Measurements from ENCODE around the gene SLC40A1.
"Not testable (repeated sequence)": the region's sequence is repeated elsewhere in the genome, so short reads cannot be mapped to it uniquely, and the experiment has no call there.

Gene SLC40A1

GRCh38 chr2:189580658-189581353, at the start of gene SLC40A1:
Gene SLC40A1 (minus strand): TSS chr2:189580786. CDS start chr2:189580460, 326 bp downstream.
- DNase-seq: peak; percentile 42

- no peak for DNase-seq
Measured at GRCh38 chr2:189629531-189630453, 49.2 kb upstream of the SLC40A1 start.

- no peak for DNase-seq
Measured at GRCh38 chr2:189628817-189629530, 48.4 kb upstream of the SLC40A1 start.

- no peak for DNase-seq
Measured at GRCh38 chr2:189627789-189628188, 47.2 kb upstream of the SLC40A1 start.

GRCh38 chr2:189625636-189626035, 45.0 kb upstream of the SLC40A1 start:
- no peak for DNase-seq

- DNase-seq: no peak
Measured at GRCh38 chr2:189624648-189625355, 44.2 kb upstream of the SLC40A1 start.

- no peak for DNase-seq
Measured at GRCh38 chr2:189623049-189623448, 42.5 kb upstream of the SLC40A1 start.

GRCh38 chr2:189621781-189622180, 41.2 kb upstream of the SLC40A1 start:
- DNase-seq: no peak

GRCh38 chr2:189618197-189618596, 37.6 kb upstream of the SLC40A1 start:
- no peak for DNase-seq

- no peak for DNase-seq
Measured at GRCh38 chr2:189614585-189614984, 34.0 kb upstream of the SLC40A1 start.

GRCh38 chr2:189613650-189614420, 33.2 kb upstream of the SLC40A1 start:
- no peak for DNase-seq

GRCh38 chr2:189613077-189613636, 32.6 kb upstream of the SLC40A1 start:
- no peak for DNase-seq

GRCh38 chr2:189610700-189611099, 30.1 kb upstream of the SLC40A1 start:
- DNase-seq: no peak

GRCh38 chr2:189609853-189610252, 29.3 kb upstream of the SLC40A1 start:
- no peak for DNase-seq

GRCh38 chr2:189609423-189609816, 28.8 kb upstream of the SLC40A1 start:
- DNase-seq: no peak

- no peak for DNase-seq
Measured at GRCh38 chr2:189608795-189609422, 28.3 kb upstream of the SLC40A1 start.

GRCh38 chr2:189608170-189608569, 27.6 kb upstream of the SLC40A1 start:
- no peak for DNase-seq

- no peak for DNase-seq
Measured at GRCh38 chr2:189602233-189602632, 21.6 kb upstream of the SLC40A1 start.

GRCh38 chr2:189601652-189602051, 21.1 kb upstream of the SLC40A1 start:
- DNase-seq: not testable (repeated sequence)

- DNase-seq: no peak
Measured at GRCh38 chr2:189601043-189601442, 20.5 kb upstream of the SLC40A1 start.

GRCh38 chr2:189599245-189599644, 18.7 kb upstream of the SLC40A1 start:
- DNase-seq: no peak

Measured in NCI-H1048 (cell line).